Endothelial cell of umbilical vein (primary cell): ENCODE measurements around the gene ITGA5. TPM values are rescaled to one million over a fixed set of nuclear protein-coding genes. Genes with fewer than 3 reads are reported as not detected.
"Not testable (repeated sequence)": the region's sequence is repeated elsewhere in the genome, so short reads cannot be mapped to it uniquely, and the experiment has no call there.

Experiments used
- BruUV-seq: library from RNA; stranded (reverse); fragments of 400-500 nt; replicated peaks from 2 replicates; lab custom pipeline; 2021; lab: Mats Ljungman, UMichigan
- CTCF ChIA-PET: fragments of 300-600, 350-600 bp; sonication (Branson Sonifier 250); formaldehyde crosslinking; loops from one replicate; lab custom pipeline; 2021; ENCODE audit warnings: antibody characterized with exemption, inconsistent platforms; lab: Charles Lee
- POLR2A ChIA-PET: fragments of 300-600, 350-600 bp; sonication (Branson Sonifier 250); formaldehyde crosslinking; loops from one replicate; lab custom pipeline; 2021; ENCODE audit warnings: antibody characterized with exemption, inconsistent platforms; lab: Charles Lee
- DNase-seq: peaks from one replicate; pipeline ENCODE4 v3.0.0-alpha.2; 2011; ENCODE audit warnings: low read depth, low spot score
- FAIRE-seq: peaks from 2 replicates; lab custom pipeline; 2011; peaks lifted over from hg19 to GRCh38; lab: Jason Lieb, UNC
- H2AFZ ChIP-seq: 2 replicates; pipeline ENCODE4 v1.6.0; 2012; ENCODE audit warnings: low read depth, low read length, control low read depth, inconsistent platforms
- H3K27ac ChIP-seq: 2 replicates; pipeline ENCODE4 v1.5.1; 2011; ENCODE audit warnings: low read depth, mild to moderate bottlenecking, control low read depth, low read length, moderate library complexity; ENCODE audit not compliant: insufficient read depth
- H3K27me3 ChIP-seq, 2 experiments: 2 replicates each; pipeline versions ENCODE4 v1.6.0 to v1.6.1; 2011; ENCODE audit warnings: low read length in 2 of 2, mixed read lengths in 1 of 2; ENCODE audit not compliant: control insufficient read depth in 2 of 2, insufficient read depth in 2 of 2
- H3K36me3 ChIP-seq, 2 experiments: 2 replicates in 1 of 2; 3 replicates in 1 of 2; pipeline ENCODE4 v1.5.1; 2011; ENCODE audit warnings: low read length in 2 of 2, mild to moderate bottlenecking in 1 of 2, moderate library complexity in 1 of 2; ENCODE audit not compliant: control insufficient read depth in 2 of 2, insufficient read depth in 2 of 2; ENCODE audit errors: extremely low read depth in 1 of 2
- H3K4me1 ChIP-seq: 3 replicates; pipeline ENCODE4 v1.5.1; 2011; ENCODE audit warnings: mild to moderate bottlenecking, low read length; ENCODE audit not compliant: control insufficient read depth, insufficient read depth; ENCODE audit errors: extremely low read depth
- H3K4me2 ChIP-seq: 2 replicates; pipeline ENCODE4 v1.6.1; 2011; ENCODE audit warnings: low read length, control low read depth, mixed read lengths; ENCODE audit not compliant: insufficient read depth
- H3K4me3 ChIP-seq, 3 experiments: fragments of 200-600 bp in 1 of 3; sonication (generic), shearing (Covaris generic) in 1 of 3; replicated peaks in 1 of 3; 2 replicates each; pipeline ENCODE4 v1.5.1; 2011 to 2016; ENCODE audit warnings: control low read depth in 3 of 3, low read length in 3 of 3, mild to moderate bottlenecking in 2 of 3, inconsistent platforms in 1 of 3, low read depth in 1 of 3, moderate library complexity in 1 of 3; ENCODE audit not compliant: insufficient read depth in 1 of 3
- H3K79me2 ChIP-seq: 2 replicates; pipeline ENCODE4 v1.6.0; 2012; ENCODE audit warnings: low read length, inconsistent platforms; ENCODE audit not compliant: control insufficient read depth, insufficient read depth
- H3K9ac ChIP-seq: replicated peaks from 2 replicates; pipeline ENCODE3; 2011; ENCODE audit warnings: low read length, control low read depth; ENCODE audit not compliant: insufficient read depth; ENCODE audit errors: extremely low read depth
- H3K9me1 ChIP-seq: replicated peaks from 3 replicates; pipeline ENCODE4 v1.6.0; 2011; ENCODE audit warnings: mild to moderate bottlenecking, low read length; ENCODE audit not compliant: control insufficient read depth, insufficient read depth; ENCODE audit errors: extremely low read depth
- H3K9me3 ChIP-seq: replicated peaks from 2 replicates; pipeline ENCODE4 v1.5.1; 2012; ENCODE audit warnings: low read length, inconsistent platforms; ENCODE audit not compliant: control insufficient read depth, insufficient read depth
- H4K20me1 ChIP-seq: replicated peaks from 2 replicates; pipeline ENCODE3; 2011; ENCODE audit warnings: mild to moderate bottlenecking, low read length; ENCODE audit not compliant: control insufficient read depth, insufficient read depth; ENCODE audit errors: extremely low read depth
- JUN ChIP-seq: IDR thresholded peaks from 2 replicates; pipeline ENCODE4 v1.6.1; 2011; ENCODE audit warnings: borderline replicate concordance, low read depth; ENCODE audit not compliant: insufficient read length, insufficient read depth
- dilution Hi-C: fragments of 300-500 bp; cut with MboI; formaldehyde crosslinking; loops from one replicate; pipeline ENCODE4 v1.15.0; 2019; ENCODE audit warnings: low sequenced_read_pairs; ENCODE audit not compliant: extremely low pct_ligation_motif_present
- intact Hi-C: fragments of 100-400 bp; cut with micrococcal nuclease; formaldehyde crosslinking; loops from one replicate; pipeline ENCODE4 v1.10.0; 2022
- polyA plus RNA-seq, 4 experiments: library from polyadenylated mRNA; depleted of rRNA in 3 of 4; stranded (reverse) in 3 of 4; unstranded in 1 of 4; fragments of >200 nt; gene quantifications; 2 replicates each; pipeline versions ENCODE4 v1.2.1 to v1.2.3, GENCODE V29; 2011 to 2012; ENCODE audit warnings: missing spikeins in 1 of 4
- total RNA-seq: library from RNA; stranded (reverse); gene quantifications from 2 replicates; pipeline ENCODE4 v1.2.3, GENCODE V29; 2021

Gene ITGA5
- total and polyA plus RNA-seq, 2 donors (not counting 3 experiments of a cell fraction or from before 2014, with no cell fraction given) = 657 to 938 TPM

DNA sequence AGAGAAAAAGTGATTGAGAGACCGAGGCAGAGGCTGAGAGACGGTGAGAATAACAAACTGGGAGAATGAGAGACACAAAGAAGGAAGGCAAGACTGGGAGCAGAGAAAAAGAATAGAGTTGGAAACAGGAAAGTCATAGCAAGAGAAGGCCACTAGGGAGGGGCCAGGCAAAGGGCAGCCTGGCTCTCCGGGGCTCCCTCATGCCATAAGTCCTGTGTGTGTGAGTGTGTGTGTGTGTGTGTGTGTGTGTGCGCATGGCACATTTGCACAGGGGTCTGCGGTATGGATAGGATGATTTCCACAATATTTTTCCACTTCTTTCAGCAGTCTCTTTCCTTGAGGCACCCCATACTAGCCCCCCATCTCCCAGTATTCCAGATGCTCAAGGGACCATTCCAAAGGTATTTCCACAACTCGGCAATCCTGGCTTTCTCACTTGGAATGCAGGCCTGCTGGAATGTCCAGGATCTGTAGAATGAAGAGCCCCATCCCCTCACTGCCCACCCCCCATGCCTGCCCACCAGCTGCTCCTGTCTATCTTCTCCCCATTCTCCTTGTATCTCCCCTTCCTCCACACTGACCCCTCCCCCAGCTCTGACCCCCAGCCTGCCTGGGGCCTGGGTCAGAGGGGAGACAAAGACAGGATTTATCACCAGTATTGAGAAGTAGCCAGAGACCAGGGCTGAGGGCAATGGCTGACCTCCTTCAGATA lies 63.8 kb downstream of the ITGA5 start:
- no peaks in the 10 kb centered on the region for H3K79me2 ChIP-seq
- H3K4me1 ChIP-seq = peaks cover 20% of the 10 kb centered on the region
- no peak overlapping the region for H2AFZ ChIP-seq
- no peak overlapping the region for H3K4me3 ChIP-seq
- no peak overlapping the region for H3K27ac ChIP-seq
- no peaks in the 10 kb centered on the region for H4K20me1 ChIP-seq
- no TSS peak for BruUV-seq
- H3K4me2 ChIP-seq = no peak overlapping the region
- CTCF ChIA-PET = interaction anchor here (4.7 to 7.8 kb wide), 2 partner anchors 19 to 30 kb away, joined by 24 to 61 read pairs; partner anchors contain the start of gene COPZ1
- H3K9ac ChIP-seq = no peak overlapping the region
- dilution Hi-C loops = no loop called here
- H3K9me3 ChIP-seq = no peaks in the 10 kb centered on the region
- FAIRE-seq = no peak
- TF ChIP-seq JUN = no peak
- POLR2A ChIA-PET = no interaction called here
- intact Hi-C loops = no loop called here
- H3K36me3 ChIP-seq = peaks cover 1 to 7% of the 10 kb centered on the region in 2 experiments
- no peaks in the 10 kb centered on the region for H3K9me1 ChIP-seq
- H3K27me3 ChIP-seq = no peaks in the 10 kb centered on the region
- DNase-seq = no peak

DNA sequence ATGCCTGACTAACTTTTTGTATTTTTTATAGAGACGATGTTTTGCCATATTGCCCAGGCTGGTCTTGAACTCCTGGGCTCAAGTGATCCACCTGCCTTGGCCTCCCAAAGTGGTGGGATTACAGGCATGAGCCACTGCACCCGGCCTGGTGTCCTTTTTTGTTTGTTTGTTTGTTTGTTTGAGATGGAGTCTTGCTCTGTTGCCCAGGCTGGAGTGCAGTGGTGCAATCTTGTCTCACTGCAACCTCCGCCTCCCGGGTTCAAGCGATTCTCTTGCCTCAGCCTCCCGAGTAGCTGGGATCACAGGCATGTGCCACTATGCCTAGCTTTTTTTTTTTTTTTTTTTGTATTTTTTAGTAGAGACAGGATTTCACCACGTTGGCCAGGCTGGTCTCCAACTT lies 64.8 kb downstream of the ITGA5 start:
- H3K79me2 ChIP-seq, POLR2A ChIA-PET, H3K9me3 ChIP-seq, H3K4me2 ChIP-seq, H3K27me3 ChIP-seq, H2AFZ ChIP-seq, H4K20me1 ChIP-seq, dilution Hi-C loops, H3K27ac ChIP-seq, H3K4me3 ChIP-seq, DNase-seq, H3K9me1 ChIP-seq, FAIRE-seq, CTCF ChIA-PET, intact Hi-C loops, BruUV-seq, H3K9ac ChIP-seq: not testable (repeated sequence)
- Histone ChIP-seq H3K4me1 (peaks cover 11% of the 10 kb centered on the region), H3K36me3 (peaks cover 8 to 15% of the 10 kb centered on the region in 2 experiments)
